ENCODE measurements around the gene ARID4B.

Gene ARID4B

GRCh38 chr1:235160957-235161684, 166.9 kb downstream of the ARID4B start, which contains the start of gene RBM34 (continued):
- TF ChIP-seq ZNF302 (tag by site-specific recombination; IDR thresholded peaks at IDR 0.05; ENCODE audit: low read depth) (no peak), HOXD13 (CRISPR knock-in tag; IDR thresholded peaks at IDR 0.05; ENCODE audit: borderline replicate concordance) (0 out of 2 replicates have a peak, but pooled peaks have one; percentile 60), SP3 (tag by site-specific recombination; IDR thresholded peaks at IDR 0.05) (peak; percentile 88), GLIS2 (tag by site-specific recombination; IDR thresholded peaks at IDR 0.05) (peak; percentile 77), SETDB1 (IDR thresholded peaks at IDR 0.05; ENCODE audit: insufficient read length, low read length) (no peak), ZNF580 (tag by site-specific recombination; IDR thresholded peaks at IDR 0.05) (peak; percentile 59; the same call in 1 of the 2 replicates), ZNF585B (tag by site-specific recombination; IDR thresholded peaks at IDR 0.05) (no peak), ZNF292 (tag by site-specific recombination; IDR thresholded peaks at IDR 0.05; ENCODE audit: borderline replicate concordance, low read depth) (no peak), ZBTB20 (tag by site-specific recombination; IDR thresholded peaks at IDR 0.05) (peak; percentile 55; the same call in 1 of the 2 replicates), FEZF1 (tag by site-specific recombination; IDR thresholded peaks at IDR 0.05) (0 out of 2 replicates have a peak, but pooled peaks have one; percentile 4), ZNF670 (tag by site-specific recombination; IDR thresholded peaks at IDR 0.05; ENCODE audit: low read depth) (no peak), ZNF843 (tag by site-specific recombination; IDR thresholded peaks at IDR 0.05) (peak; percentile 72), ZFP41 (tag by site-specific recombination; IDR thresholded peaks at IDR 0.05; ENCODE audit: borderline replicate concordance) (no peak), ZNF266 (tag by site-specific recombination; IDR thresholded peaks at IDR 0.05; ENCODE audit: low read depth) (no peak), ZNF791 (tag by site-specific recombination; IDR thresholded peaks at IDR 0.05) (no peak), ZNF10 (tag by site-specific recombination; IDR thresholded peaks at IDR 0.05) (peak; percentile 84; the same call in 1 of the 2 replicates), ZNF610 (tag by site-specific recombination; IDR thresholded peaks at IDR 0.05; ENCODE audit: borderline replicate concordance) (peak; percentile 61), PBX3 (CRISPR knock-in tag; IDR thresholded peaks at IDR 0.05) (peak; percentile 45; the same call in 1 of the 2 replicates), ZNF514 (tag by site-specific recombination; IDR thresholded peaks at IDR 0.05) (no peak), ZNF2 (tag by site-specific recombination; IDR thresholded peaks at IDR 0.05) (peak; percentile 88), ZBTB17 (tag by site-specific recombination; IDR thresholded peaks at IDR 0.05) (peak; percentile 98), KLF7 (tag by site-specific recombination; IDR thresholded peaks at IDR 0.05; ENCODE audit: borderline replicate concordance) (peak; percentile 58; the same call in 1 of the 2 replicates), KLF1 (tag by site-specific recombination; IDR thresholded peaks at IDR 0.05) (peak; percentile 71), ZNF600 (tag by site-specific recombination; IDR thresholded peaks at IDR 0.05) (peak; percentile 93), ZNF140 (tag by site-specific recombination; IDR thresholded peaks at IDR 0.05) (no peak), ZNF24 (tag by site-specific recombination; IDR thresholded peaks at IDR 0.05) (peak; percentile 69), TSHZ1 (tag by site-specific recombination; IDR thresholded peaks at IDR 0.05; ENCODE audit: borderline replicate concordance) (peak; percentile 47; the same call in 1 of the 2 replicates)
- TF ChIP-seq, protein P1, sequence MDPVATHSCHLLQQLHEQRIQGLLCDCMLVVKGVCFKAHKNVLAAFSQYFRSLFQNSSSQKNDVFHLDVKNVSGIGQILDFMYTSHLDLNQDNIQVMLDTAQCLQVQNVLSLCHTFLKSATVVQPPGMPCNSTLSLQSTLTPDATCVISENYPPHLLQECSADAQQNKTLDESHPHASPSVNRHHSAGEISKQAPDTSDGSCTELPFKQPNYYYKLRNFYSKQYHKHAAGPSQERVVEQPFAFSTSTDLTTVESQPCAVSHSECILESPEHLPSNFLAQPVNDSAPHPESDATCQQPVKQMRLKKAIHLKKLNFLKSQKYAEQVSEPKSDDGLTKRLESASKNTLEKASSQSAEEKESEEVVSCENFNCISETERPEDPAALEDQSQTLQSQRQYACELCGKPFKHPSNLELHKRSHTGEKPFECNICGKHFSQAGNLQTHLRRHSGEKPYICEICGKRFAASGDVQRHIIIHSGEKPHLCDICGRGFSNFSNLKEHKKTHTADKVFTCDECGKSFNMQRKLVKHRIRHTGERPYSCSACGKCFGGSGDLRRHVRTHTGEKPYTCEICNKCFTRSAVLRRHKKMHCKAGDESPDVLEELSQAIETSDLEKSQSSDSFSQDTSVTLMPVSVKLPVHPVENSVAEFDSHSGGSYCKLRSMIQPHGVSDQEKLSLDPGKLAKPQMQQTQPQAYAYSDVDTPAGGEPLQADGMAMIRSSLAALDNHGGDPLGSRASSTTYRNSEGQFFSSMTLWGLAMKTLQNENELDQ (tag by site-specific recombination; IDR thresholded peaks at IDR 0.05; ENCODE audit: low read depth) = no peak
- TF ChIP-seq, protein P2, sequence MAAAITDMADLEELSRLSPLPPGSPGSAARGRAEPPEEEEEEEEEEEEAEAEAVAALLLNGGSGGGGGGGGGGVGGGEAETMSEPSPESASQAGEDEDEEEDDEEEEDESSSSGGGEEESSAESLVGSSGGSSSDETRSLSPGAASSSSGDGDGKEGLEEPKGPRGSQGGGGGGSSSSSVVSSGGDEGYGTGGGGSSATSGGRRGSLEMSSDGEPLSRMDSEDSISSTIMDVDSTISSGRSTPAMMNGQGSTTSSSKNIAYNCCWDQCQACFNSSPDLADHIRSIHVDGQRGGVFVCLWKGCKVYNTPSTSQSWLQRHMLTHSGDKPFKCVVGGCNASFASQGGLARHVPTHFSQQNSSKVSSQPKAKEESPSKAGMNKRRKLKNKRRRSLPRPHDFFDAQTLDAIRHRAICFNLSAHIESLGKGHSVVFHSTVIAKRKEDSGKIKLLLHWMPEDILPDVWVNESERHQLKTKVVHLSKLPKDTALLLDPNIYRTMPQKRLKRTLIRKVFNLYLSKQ (tag by site-specific recombination; IDR thresholded peaks at IDR 0.05; ENCODE audit: borderline replicate concordance) = no peak
- TF ChIP-seq, protein P3, sequence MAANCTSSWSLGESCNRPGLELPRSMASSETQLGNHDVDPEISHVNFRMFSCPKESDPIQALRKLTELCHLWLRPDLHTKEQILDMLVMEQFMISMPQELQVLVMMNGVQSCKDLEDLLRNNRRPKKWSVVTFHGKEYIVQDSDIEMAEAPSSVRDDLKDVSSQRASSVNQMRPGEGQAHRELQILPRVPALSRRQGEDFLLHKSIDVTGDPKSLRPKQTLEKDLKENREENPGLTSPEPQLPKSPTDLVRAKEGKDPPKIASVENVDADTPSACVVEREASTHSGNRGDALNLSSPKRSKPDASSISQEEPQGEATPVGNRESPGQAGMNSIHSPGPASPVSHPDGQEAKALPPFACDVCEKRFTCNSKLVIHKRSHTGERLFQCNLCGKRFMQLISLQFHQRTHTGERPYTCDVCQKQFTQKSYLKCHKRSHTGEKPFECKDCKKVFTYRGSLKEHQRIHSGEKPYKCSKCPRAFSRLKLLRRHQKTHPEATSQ (tag by site-specific recombination; IDR thresholded peaks at IDR 0.05) = peak; percentile 62
